OCI-LY3 (cell line): ENCODE results near the gene ARSG.

Experiments
- EZH2phosphoT487 ChIP-seq: fragments of 200-600 bp; shearing (Covaris generic); IDR thresholded peaks from 2 replicates; pipeline ENCODE4 v1.6.1; 2018; ENCODE audit warnings: antibody characterized with exemption, mixed run types, low read depth
- TF ChIP-seq, protein P1 (sequence below): fragments of 200-600, 300-600 bp; sonication (generic); IDR thresholded peaks from 2 replicates; pipeline ENCODE4 v1.5.1; 2014; ENCODE audit warnings: antibody characterized with exemption, low read length, low read depth

DNA sequence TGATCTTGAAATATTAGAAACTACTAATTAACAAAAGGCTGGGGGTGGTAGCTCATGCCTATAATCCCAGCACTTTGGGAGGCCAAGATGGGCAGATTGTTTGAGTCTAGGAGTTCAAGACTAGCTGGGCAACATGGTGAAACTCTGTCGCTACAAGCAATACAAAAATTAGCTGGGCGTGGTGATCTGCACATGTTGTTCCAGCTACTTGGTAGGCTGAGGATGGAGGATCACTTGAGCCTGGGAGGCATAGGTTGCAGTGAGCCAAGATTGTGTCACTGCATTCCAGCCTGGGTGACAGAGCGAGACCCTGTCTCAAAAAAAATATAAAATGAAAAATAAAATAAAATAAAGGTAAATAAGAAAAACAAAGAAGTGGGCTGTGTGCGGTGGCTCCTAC, 66.6 kb downstream of the ARSG start:
- TF ChIP-seq, protein P1, sequence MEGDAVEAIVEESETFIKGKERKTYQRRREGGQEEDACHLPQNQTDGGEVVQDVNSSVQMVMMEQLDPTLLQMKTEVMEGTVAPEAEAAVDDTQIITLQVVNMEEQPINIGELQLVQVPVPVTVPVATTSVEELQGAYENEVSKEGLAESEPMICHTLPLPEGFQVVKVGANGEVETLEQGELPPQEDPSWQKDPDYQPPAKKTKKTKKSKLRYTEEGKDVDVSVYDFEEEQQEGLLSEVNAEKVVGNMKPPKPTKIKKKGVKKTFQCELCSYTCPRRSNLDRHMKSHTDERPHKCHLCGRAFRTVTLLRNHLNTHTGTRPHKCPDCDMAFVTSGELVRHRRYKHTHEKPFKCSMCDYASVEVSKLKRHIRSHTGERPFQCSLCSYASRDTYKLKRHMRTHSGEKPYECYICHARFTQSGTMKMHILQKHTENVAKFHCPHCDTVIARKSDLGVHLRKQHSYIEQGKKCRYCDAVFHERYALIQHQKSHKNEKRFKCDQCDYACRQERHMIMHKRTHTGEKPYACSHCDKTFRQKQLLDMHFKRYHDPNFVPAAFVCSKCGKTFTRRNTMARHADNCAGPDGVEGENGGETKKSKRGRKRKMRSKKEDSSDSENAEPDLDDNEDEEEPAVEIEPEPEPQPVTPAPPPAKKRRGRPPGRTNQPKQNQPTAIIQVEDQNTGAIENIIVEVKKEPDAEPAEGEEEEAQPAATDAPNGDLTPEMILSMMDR: no peak
- no peak for TF ChIP-seq EZH2phosphoT487
